ENCODE results near the gene CFAP99.

- TF ChIP-seq CTCF (IDR thresholded peaks at IDR 0.05) (no peak), POLR2A (IDR thresholded peaks at IDR 0.05) (no peak)
These were observed 30.1 kb upstream of the CFAP99 start for GRCh38 chr4:2388429-2389182.

All from uterus (tissue), 2 donors.